ENCODE measurements around the gene AHDC1.

GRCh38 chr1:27536767-27537166 is 67.2 kb downstream of the AHDC1 start:
- TF ChIP-seq, protein P1, sequence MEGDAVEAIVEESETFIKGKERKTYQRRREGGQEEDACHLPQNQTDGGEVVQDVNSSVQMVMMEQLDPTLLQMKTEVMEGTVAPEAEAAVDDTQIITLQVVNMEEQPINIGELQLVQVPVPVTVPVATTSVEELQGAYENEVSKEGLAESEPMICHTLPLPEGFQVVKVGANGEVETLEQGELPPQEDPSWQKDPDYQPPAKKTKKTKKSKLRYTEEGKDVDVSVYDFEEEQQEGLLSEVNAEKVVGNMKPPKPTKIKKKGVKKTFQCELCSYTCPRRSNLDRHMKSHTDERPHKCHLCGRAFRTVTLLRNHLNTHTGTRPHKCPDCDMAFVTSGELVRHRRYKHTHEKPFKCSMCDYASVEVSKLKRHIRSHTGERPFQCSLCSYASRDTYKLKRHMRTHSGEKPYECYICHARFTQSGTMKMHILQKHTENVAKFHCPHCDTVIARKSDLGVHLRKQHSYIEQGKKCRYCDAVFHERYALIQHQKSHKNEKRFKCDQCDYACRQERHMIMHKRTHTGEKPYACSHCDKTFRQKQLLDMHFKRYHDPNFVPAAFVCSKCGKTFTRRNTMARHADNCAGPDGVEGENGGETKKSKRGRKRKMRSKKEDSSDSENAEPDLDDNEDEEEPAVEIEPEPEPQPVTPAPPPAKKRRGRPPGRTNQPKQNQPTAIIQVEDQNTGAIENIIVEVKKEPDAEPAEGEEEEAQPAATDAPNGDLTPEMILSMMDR (conservative IDR thresholded peaks at IDR 0.05; ENCODE audit: low read length), result no peak
- no peak for TF ChIP-seq EZH2phosphoT487 (IDR thresholded peaks at IDR 0.05; ENCODE audit: borderline replicate concordance, low read depth, low read length)
